Liver (tissue), 9 donors: ENCODE data around the gene MXRA5. TPM values are rescaled to one million over a fixed set of nuclear protein-coding genes. Genes with fewer than 3 reads are reported as not detected.

Source experiments
- DNase-seq: peaks from one replicate; pipeline ENCODE4 v3.0.0-alpha.2; 2017; ENCODE audit warnings: low spot score
- H3K27ac ChIP-seq, 2 donors: one replicate each; pipeline ENCODE4 v1.7.0; 2013; ENCODE audit warnings: inconsistent platforms in 2 of 2, low read length in 2 of 2, control low read depth in 1 of 2, low read depth in 1 of 2, mild to moderate bottlenecking in 1 of 2
- H3K27me3 ChIP-seq, 4 donors: one replicate each; pipeline versions ENCODE4 v1.6.1 to v1.7.0; 2013; ENCODE audit warnings: low read length in 3 of 4, inconsistent platforms in 1 of 4, mild to moderate bottlenecking in 1 of 4, moderate library complexity in 1 of 4; ENCODE audit not compliant: control insufficient read depth in 4 of 4, insufficient read depth in 4 of 4
- H3K36me3 ChIP-seq, 4 donors: one replicate each; pipeline versions ENCODE4 v1.6.1 to v1.7.0; 2013; ENCODE audit warnings: low read length in 3 of 4, mild to moderate bottlenecking in 3 of 4, low read depth in 1 of 4, moderate library complexity in 1 of 4; ENCODE audit not compliant: control insufficient read depth in 4 of 4, insufficient read depth in 3 of 4
- H3K4me1 ChIP-seq, 4 donors: one replicate each; pipeline versions ENCODE4 v1.6.1 to v1.7.0; 2013; ENCODE audit warnings: low read length in 3 of 4, mild to moderate bottlenecking in 3 of 4, moderate library complexity in 1 of 4; ENCODE audit not compliant: control insufficient read depth in 4 of 4, insufficient read depth in 4 of 4
- H3K4me3 ChIP-seq, 3 donors: one replicate each; pipeline versions ENCODE4 v1.6.1 to v1.7.0; 2013; ENCODE audit warnings: low read length in 3 of 3, control low read depth in 1 of 3, low read depth in 1 of 3, mild to moderate bottlenecking in 1 of 3
- H3K9ac ChIP-seq, 2 donors: one replicate each; pipeline ENCODE4 v1.7.0; 2013; ENCODE audit warnings: low read length in 2 of 2, mild to moderate bottlenecking in 2 of 2, moderate library complexity in 2 of 2, control low read depth in 1 of 2, low read depth in 1 of 2
- H3K9me3 ChIP-seq, 4 donors: one replicate each; pipeline versions ENCODE4 v1.6.1 to v1.7.0; 2013; ENCODE audit warnings: low read length in 3 of 4; ENCODE audit not compliant: control insufficient read depth in 4 of 4
- EGR1 ChIP-seq, 2 donors: IDR thresholded peaks; 2 replicates each; pipeline ENCODE4 v1.6.1; 2016 to 2018; ENCODE audit warnings: antibody characterized with exemption in 2 of 2, low read depth in 2 of 2
- FOXA1 ChIP-seq: IDR thresholded peaks from 2 replicates; pipeline ENCODE4 v1.6.1; 2016; ENCODE audit warnings: antibody characterized with exemption
- FOXA2 ChIP-seq: IDR thresholded peaks from 2 replicates; pipeline ENCODE4 v1.6.1; 2016; ENCODE audit warnings: antibody characterized with exemption
- GABPA ChIP-seq, 2 donors: IDR thresholded peaks in 1 of 2; conservative IDR thresholded peaks in 1 of 2; 2 replicates each; pipeline ENCODE4 v1.6.1; 2016; ENCODE audit warnings: antibody characterized with exemption in 2 of 2, mild to moderate bottlenecking in 1 of 2, moderate library complexity in 1 of 2
- HNF4A ChIP-seq, 2 donors: conservative IDR thresholded peaks; 2 replicates each; pipeline ENCODE4 v1.6.1; 2016; ENCODE audit warnings: antibody characterized with exemption in 2 of 2, mild to moderate bottlenecking in 2 of 2
- HNF4G ChIP-seq: IDR thresholded peaks from 2 replicates; pipeline ENCODE4 v1.6.1; 2016; ENCODE audit warnings: antibody characterized with exemption
- JUND ChIP-seq, 2 donors: IDR thresholded peaks; 2 replicates each; pipeline ENCODE4 v1.6.1; 2016; ENCODE audit warnings: antibody characterized with exemption in 2 of 2
- NR2F2 ChIP-seq: IDR thresholded peaks from 2 replicates; pipeline ENCODE4 v1.6.1; 2016; ENCODE audit warnings: antibody characterized with exemption
- RAD21 ChIP-seq, 2 donors: IDR thresholded peaks; 2 replicates each; pipeline ENCODE4 v1.6.1; 2016; ENCODE audit warnings: antibody characterized with exemption in 2 of 2, mild to moderate bottlenecking in 2 of 2
- RXRA ChIP-seq, 2 donors: IDR thresholded peaks; 2 replicates each; pipeline ENCODE4 v1.6.1; 2017 to 2018; ENCODE audit warnings: antibody characterized with exemption in 2 of 2, mild to moderate bottlenecking in 1 of 2
- SP1 ChIP-seq: IDR thresholded peaks from 2 replicates; pipeline ENCODE4 v1.6.1; 2018; ENCODE audit warnings: antibody characterized with exemption, mild to moderate bottlenecking
- TAF1 ChIP-seq: conservative IDR thresholded peaks from 2 replicates; pipeline ENCODE4 v1.6.1; 2016; ENCODE audit warnings: antibody characterized with exemption, mild to moderate bottlenecking
- YY1 ChIP-seq: IDR thresholded peaks from 2 replicates; pipeline ENCODE4 v1.6.1; 2016; ENCODE audit warnings: antibody characterized with exemption, mild to moderate bottlenecking
- WGBS: extraction: QIAGEN DNeasy Blood & Tissue Kit; methylation state at CpG from one replicate; pipeline ENCODE4 v1.1.7; 2013; 5-methylcytosine and 5-hydroxymethylcytosine counted together
- polyA plus RNA-seq, 2 donors: library from polyadenylated mRNA; stranded (reverse) in 1 of 2; unstranded in 1 of 2; fragments of 200-250 nt in 1 of 2; fragments of >200 nt in 1 of 2; fragmentation: Nextera tagmentation in 1 of 2; extraction: Ambion mirVana in 1 of 2; gene quantifications; one replicate each; pipeline versions ENCODE4 v1.2.1 to v1.2.3, GENCODE V29; 2013 to 2015
- total RNA-seq, 2 donors: library from RNA; depleted of rRNA; stranded (reverse); fragments of >200 nt; gene quantifications; one replicate each; pipeline ENCODE4 v1.2.3, GENCODE V29; 2014
- TF ChIP-seq, protein P1 (sequence below): fragments of 150-350 bp; IDR thresholded peaks from 2 replicates; pipeline ENCODE4 v1.5.1; 2017; ENCODE audit warnings: improper control_type of control experiment, low read depth, low read length; ENCODE audit not compliant: missing input control
- TF ChIP-seq, protein P2 (sequence below): IDR thresholded peaks from 2 replicates; pipeline ENCODE4 v1.6.1; 2016; ENCODE audit warnings: antibody characterized with exemption
- TF ChIP-seq, protein P3 (sequence below): IDR thresholded peaks from 2 replicates; pipeline ENCODE4 v1.6.1; 2016; ENCODE audit warnings: antibody characterized with exemption, mild to moderate bottlenecking
- TF ChIP-seq, protein P4 (sequence below): IDR thresholded peaks from 2 replicates; pipeline ENCODE4 v1.6.1; 2016; ENCODE audit warnings: antibody characterized with exemption
- TF ChIP-seq, protein P5 (sequence below): IDR thresholded peaks from 2 replicates; pipeline ENCODE4 v1.6.1; 2016; ENCODE audit warnings: antibody characterized with exemption
- donor health status: healthy.
- donor health status: healthy.
- donor health status: healthy.
- donor health status: healthy.
- donor health status: healthy.

Gene MXRA5
- total and polyA plus RNA-seq, 4 donors, result 0.32 to 1.3 (median 1.1) TPM

DNA sequence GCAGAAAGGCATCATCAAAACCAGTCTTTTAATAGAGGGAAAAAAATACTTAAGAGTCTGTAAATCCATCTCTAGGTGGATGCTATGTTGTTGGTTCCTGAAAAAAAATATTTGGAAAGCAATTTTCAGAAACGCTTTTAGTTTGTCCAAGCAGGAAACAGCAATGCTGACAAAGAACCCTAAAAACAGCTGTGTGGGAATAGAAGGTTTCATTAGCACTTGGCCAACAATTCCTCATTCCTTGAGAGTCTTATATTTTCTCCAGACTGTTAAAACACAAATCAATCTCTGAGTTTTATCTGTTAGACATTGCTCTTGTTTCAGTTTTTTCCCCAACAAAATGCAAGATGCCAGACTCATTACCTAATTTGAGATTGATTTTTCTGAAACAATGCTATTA lies 6.4 kb downstream of the MXRA5 start (continued):
- TF ChIP-seq, protein P1, sequence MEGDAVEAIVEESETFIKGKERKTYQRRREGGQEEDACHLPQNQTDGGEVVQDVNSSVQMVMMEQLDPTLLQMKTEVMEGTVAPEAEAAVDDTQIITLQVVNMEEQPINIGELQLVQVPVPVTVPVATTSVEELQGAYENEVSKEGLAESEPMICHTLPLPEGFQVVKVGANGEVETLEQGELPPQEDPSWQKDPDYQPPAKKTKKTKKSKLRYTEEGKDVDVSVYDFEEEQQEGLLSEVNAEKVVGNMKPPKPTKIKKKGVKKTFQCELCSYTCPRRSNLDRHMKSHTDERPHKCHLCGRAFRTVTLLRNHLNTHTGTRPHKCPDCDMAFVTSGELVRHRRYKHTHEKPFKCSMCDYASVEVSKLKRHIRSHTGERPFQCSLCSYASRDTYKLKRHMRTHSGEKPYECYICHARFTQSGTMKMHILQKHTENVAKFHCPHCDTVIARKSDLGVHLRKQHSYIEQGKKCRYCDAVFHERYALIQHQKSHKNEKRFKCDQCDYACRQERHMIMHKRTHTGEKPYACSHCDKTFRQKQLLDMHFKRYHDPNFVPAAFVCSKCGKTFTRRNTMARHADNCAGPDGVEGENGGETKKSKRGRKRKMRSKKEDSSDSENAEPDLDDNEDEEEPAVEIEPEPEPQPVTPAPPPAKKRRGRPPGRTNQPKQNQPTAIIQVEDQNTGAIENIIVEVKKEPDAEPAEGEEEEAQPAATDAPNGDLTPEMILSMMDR, result no peak
- no peak for TF ChIP-seq YY1
- no peak for TF ChIP-seq FOXA2

DNA sequence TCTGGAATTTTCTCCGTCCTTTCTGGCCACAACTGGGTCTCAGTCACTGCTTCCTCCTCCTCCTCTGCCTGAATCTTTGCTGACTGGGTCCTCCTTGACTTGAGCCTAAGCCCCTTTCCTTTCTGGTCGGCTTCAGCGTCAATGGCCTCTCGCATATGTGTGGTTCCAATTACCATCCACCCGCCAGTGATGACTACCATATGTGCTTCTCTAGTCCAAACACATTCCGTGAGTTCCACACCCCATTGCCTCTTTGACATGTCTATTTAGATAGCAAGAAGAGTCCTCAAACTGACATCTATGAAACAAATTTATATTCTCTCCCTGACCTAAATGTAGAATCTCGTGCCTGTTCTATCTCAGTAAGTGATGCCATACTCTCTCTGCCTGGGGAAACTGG lies 19.8 kb downstream of the MXRA5 start:
- no peak overlapping the region for H3K4me3 ChIP-seq
- TF ChIP-seq RAD21 (IDR thresholded peaks at IDR 0.05), result no peak
- TF ChIP-seq NR2F2, result no peak
- TF ChIP-seq, protein P2, sequence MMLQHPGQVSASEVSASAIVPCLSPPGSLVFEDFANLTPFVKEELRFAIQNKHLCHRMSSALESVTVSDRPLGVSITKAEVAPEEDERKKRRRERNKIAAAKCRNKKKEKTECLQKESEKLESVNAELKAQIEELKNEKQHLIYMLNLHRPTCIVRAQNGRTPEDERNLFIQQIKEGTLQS, result no peak
- TF ChIP-seq HNF4A (conservative IDR thresholded peaks at IDR 0.05), result no peak
- no peak for TF ChIP-seq HNF4G
- TF ChIP-seq, protein P3, sequence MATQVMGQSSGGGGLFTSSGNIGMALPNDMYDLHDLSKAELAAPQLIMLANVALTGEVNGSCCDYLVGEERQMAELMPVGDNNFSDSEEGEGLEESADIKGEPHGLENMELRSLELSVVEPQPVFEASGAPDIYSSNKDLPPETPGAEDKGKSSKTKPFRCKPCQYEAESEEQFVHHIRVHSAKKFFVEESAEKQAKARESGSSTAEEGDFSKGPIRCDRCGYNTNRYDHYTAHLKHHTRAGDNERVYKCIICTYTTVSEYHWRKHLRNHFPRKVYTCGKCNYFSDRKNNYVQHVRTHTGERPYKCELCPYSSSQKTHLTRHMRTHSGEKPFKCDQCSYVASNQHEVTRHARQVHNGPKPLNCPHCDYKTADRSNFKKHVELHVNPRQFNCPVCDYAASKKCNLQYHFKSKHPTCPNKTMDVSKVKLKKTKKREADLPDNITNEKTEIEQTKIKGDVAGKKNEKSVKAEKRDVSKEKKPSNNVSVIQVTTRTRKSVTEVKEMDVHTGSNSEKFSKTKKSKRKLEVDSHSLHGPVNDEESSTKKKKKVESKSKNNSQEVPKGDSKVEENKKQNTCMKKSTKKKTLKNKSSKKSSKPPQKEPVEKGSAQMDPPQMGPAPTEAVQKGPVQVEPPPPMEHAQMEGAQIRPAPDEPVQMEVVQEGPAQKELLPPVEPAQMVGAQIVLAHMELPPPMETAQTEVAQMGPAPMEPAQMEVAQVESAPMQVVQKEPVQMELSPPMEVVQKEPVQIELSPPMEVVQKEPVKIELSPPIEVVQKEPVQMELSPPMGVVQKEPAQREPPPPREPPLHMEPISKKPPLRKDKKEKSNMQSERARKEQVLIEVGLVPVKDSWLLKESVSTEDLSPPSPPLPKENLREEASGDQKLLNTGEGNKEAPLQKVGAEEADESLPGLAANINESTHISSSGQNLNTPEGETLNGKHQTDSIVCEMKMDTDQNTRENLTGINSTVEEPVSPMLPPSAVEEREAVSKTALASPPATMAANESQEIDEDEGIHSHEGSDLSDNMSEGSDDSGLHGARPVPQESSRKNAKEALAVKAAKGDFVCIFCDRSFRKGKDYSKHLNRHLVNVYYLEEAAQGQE, result no peak
- TF ChIP-seq FOXA2, result no peak
- no peak for TF ChIP-seq SP1
- no peak for TF ChIP-seq EGR1 (IDR thresholded peaks at IDR 0.05; ENCODE audit: low read depth in 2 of 2)
- TF ChIP-seq GABPA (IDR thresholded peaks at IDR 0.05 in 1 of 2, conservative IDR thresholded peaks at IDR 0.05 in 1 of 2), result no peak
- TF ChIP-seq JUND (IDR thresholded peaks at IDR 0.05), result no peak
- TF ChIP-seq YY1, result no peak
- TF ChIP-seq, protein P4, sequence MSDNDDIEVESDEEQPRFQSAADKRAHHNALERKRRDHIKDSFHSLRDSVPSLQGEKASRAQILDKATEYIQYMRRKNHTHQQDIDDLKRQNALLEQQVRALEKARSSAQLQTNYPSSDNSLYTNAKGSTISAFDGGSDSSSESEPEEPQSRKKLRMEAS, result no peak
- TF ChIP-seq, protein P1, result no peak
- no peak for TF ChIP-seq FOXA1
- no peak for TF ChIP-seq RXRA (IDR thresholded peaks at IDR 0.05)
- TF ChIP-seq, protein P5, sequence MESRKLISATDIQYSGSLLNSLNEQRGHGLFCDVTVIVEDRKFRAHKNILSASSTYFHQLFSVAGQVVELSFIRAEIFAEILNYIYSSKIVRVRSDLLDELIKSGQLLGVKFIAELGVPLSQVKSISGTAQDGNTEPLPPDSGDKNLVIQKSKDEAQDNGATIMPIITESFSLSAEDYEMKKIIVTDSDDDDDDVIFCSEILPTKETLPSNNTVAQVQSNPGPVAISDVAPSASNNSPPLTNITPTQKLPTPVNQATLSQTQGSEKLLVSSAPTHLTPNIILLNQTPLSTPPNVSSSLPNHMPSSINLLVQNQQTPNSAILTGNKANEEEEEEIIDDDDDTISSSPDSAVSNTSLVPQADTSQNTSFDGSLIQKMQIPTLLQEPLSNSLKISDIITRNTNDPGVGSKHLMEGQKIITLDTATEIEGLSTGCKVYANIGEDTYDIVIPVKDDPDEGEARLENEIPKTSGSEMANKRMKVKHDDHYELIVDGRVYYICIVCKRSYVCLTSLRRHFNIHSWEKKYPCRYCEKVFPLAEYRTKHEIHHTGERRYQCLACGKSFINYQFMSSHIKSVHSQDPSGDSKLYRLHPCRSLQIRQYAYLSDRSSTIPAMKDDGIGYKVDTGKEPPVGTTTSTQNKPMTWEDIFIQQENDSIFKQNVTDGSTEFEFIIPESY, result no peak
- TF ChIP-seq TAF1, result no peak
- no peak overlapping the region for H3K27ac ChIP-seq
- no peaks in the 10 kb centered on the region for H3K36me3 ChIP-seq
- DNase-seq, result no peak
- H3K27me3 ChIP-seq, result no peaks in the 10 kb centered on the region
- no peak overlapping the region for H3K9ac ChIP-seq
- WGBS, result 76% methylated on average over 7 of the region's 7 CpGs
- H3K4me1 ChIP-seq, result no peaks in the 10 kb centered on the region
- H3K9me3 ChIP-seq, result no peaks in the 10 kb centered on the region
